B cell (primary cell): ENCODE data around the gene NUDT16L1.

ENCODE experiments used
- EZH2 ChIP-seq: IDR thresholded peaks from 2 replicates; pipeline ENCODE4 v1.6.1; 2012; ENCODE audit warnings: borderline replicate concordance, low read depth, mild to moderate bottlenecking, moderate library complexity, low read length; ENCODE audit not compliant: insufficient read depth, poor library complexity, severe bottlenecking
- TF ChIP-seq, protein P1 (sequence below): fragments of 200-600 bp; IDR thresholded peaks from one replicate; pipeline ENCODE4 v1.8.0; 2022; ENCODE audit warnings: antibody characterized with exemption, mild to moderate bottlenecking

DNA sequence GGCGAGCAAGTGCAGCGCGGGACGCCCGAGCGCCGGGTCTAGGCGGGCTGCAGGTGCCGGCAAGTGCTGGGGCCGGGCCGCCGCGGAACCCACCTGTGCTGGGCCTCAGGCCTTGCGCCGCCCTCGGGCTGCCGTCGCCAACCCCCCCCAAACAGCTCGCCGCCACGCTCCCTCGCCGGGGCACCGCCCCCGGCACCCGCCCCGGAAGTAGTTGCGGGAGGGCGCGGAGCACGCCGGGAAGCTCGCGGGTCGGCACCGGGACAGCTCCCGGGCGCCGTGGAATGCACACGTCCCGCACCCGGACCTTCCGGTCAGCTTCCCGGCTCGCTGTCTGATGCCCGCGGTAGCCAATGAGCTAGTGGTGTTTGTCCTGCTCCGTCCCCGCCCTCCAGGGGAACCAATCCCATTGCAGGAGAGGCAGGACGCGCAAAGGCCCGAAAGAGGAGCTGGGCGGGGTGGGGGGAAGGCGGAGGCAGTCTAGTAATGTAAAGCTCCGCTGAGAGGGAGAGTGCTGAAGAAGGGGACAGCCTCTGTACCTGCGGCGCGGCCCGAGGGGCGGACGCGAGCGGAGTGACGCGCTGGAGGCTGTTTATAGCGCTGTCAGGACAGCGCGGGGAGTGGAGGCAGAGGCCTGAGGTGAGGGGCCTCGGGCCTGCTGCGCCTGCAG, 40.8 kb downstream of the NUDT16L1 start, which contains the start of the genes ANKS3 and DNAAF8:
- no peak for TF ChIP-seq EZH2
- TF ChIP-seq, protein P1, sequence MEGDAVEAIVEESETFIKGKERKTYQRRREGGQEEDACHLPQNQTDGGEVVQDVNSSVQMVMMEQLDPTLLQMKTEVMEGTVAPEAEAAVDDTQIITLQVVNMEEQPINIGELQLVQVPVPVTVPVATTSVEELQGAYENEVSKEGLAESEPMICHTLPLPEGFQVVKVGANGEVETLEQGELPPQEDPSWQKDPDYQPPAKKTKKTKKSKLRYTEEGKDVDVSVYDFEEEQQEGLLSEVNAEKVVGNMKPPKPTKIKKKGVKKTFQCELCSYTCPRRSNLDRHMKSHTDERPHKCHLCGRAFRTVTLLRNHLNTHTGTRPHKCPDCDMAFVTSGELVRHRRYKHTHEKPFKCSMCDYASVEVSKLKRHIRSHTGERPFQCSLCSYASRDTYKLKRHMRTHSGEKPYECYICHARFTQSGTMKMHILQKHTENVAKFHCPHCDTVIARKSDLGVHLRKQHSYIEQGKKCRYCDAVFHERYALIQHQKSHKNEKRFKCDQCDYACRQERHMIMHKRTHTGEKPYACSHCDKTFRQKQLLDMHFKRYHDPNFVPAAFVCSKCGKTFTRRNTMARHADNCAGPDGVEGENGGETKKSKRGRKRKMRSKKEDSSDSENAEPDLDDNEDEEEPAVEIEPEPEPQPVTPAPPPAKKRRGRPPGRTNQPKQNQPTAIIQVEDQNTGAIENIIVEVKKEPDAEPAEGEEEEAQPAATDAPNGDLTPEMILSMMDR: no peak
